Heart left ventricle (tissue), 16 donors: ENCODE data around the gene CS. TPM values are rescaled to one million over a fixed set of nuclear protein-coding genes. Genes with fewer than 3 reads are reported as not detected.
A peak's percentile ranks its signal among the peaks of the same experiment; 100 is the strongest.
"Not testable (repeated sequence)": the region's sequence is repeated elsewhere in the genome, so short reads cannot be mapped to it uniquely, and the experiment has no call there.

Experiments used
- ATAC-seq, 4 donors: fragments of 200-7000 bp; cut with Tn5 transposase; one replicate each; pipeline ENCODE4 v1.9.1; 2020 to 2022; ENCODE audit warnings: moderate library complexity in 4 of 4, mild to moderate bottlenecking in 3 of 4, moderate number of reproducible peaks in 1 of 4
- DNase-seq, 5 donors: peaks; one replicate each; pipeline ENCODE4 v3.0.0-alpha.2; 2020
- H3K27ac ChIP-seq, 12 donors: fragments of 200-600 bp; sonication (generic) in 4 of 12; one replicate each; pipeline versions ENCODE4 v1.5.0 to v1.8.0; 2016 to 2022; ENCODE audit warnings: mild to moderate bottlenecking in 2 of 12
- H3K27me3 ChIP-seq, 9 donors: fragments of 200-600 bp; sonication (generic) in 2 of 9; one replicate each; pipeline versions ENCODE4 v1.5.1 to v1.8.0; 2016 to 2022; ENCODE audit warnings: mild to moderate bottlenecking in 3 of 9
- H3K36me3 ChIP-seq, 9 donors: fragments of 200-600 bp; sonication (generic) in 2 of 9; one replicate each; pipeline versions ENCODE4 v1.5.0 to v1.8.0; 2018 to 2022; ENCODE audit warnings: mild to moderate bottlenecking in 2 of 9
- H3K4me1 ChIP-seq, 12 donors: fragments of 200-600 bp; sonication (generic) in 4 of 12; one replicate each; pipeline versions ENCODE4 v1.5.0 to v1.8.0; 2016 to 2022; ENCODE audit warnings: mild to moderate bottlenecking in 3 of 12
- H3K4me3 ChIP-seq, 12 donors: fragments of 200-600 bp; sonication (generic) in 4 of 12; one replicate each; pipeline versions ENCODE4 v1.5.0 to v1.8.0; 2017 to 2022; ENCODE audit warnings: mild to moderate bottlenecking in 9 of 12, moderate library complexity in 4 of 12
- H3K9me3 ChIP-seq, 12 donors: fragments of 200-600 bp; sonication (generic) in 4 of 12; one replicate each; pipeline versions ENCODE4 v1.5.0 to v1.8.0; 2016 to 2022; ENCODE audit warnings: mild to moderate bottlenecking in 1 of 12
- CTCF ChIP-seq, 12 donors: fragments of 200-600 bp; sonication (generic) in 4 of 12; IDR thresholded peaks; one replicate each; pipeline versions ENCODE4 v1.5.0 to v1.8.0; 2018 to 2022; ENCODE audit warnings: antibody characterized with exemption in 12 of 12, mild to moderate bottlenecking in 5 of 12
- POLR2A ChIP-seq, 2 donors: fragments of 450-650 bp; IDR thresholded peaks; one replicate each; pipeline ENCODE4 v1.6.1; 2017; ENCODE audit warnings: antibody characterized with exemption in 2 of 2, mild to moderate bottlenecking in 2 of 2, moderate library complexity in 2 of 2
- WGBS, 4 donors: extraction: QIAGEN DNeasy Blood & Tissue Kit in 2 of 4; methylation state at CpG; one replicate each; pipeline versions ENCODE4 v1.1.5 to v1.1.7; 2013 to 2018; 5-methylcytosine and 5-hydroxymethylcytosine counted together
- intact Hi-C, 10 donors: fragments of 100-400 bp; cut with DNase I; formaldehyde crosslinking; loops; one replicate each; pipeline versions ENCODE4 v1.11.1 to v1.14.2; 2022
- polyA plus RNA-seq, 2 donors: library from polyadenylated mRNA; stranded (reverse); fragments of 200-250 nt; gene quantifications; one replicate each; pipeline ENCODE4 v1.2.3, GENCODE V29; 2013
- total RNA-seq, 9 donors: library from RNA; depleted of rRNA in 2 of 9; stranded (reverse); fragments of >200 nt in 2 of 9; fragmentation: NEBNext Ultra II Directional in 3 of 9; extraction: Animal tissue kit (Norgen Biotek cat#: 25700) in 3 of 9; gene quantifications; one replicate each; pipeline versions ENCODE4 v1.1.0 to v1.2.4, GENCODE V29; 2016 to 2023
- donor health status: ischemic (EF 13 %, LVEDD 7.1; RV severe dilation, severe dysfunction).
- donor health status: healthy with polysubstance abuse.
- donor health status: DM: no; HTN: yes; CAD: no.
- donor health status: DM: no; HTN: no; CAD: no.
- donor health status: ischemic (EF 25% LVEDD 6.9; RV normal size, moderate dysfunction).
- donor health status: ischemic (EF 25% LVEDD 5.7; RV mildly dilated, moderate dysfunction).
- donor health status: healthy.
- donor health status: DM: yes; HTN: yes; CAD: no.
- donor health status: ischemic (EF 35%, LVEDD 5.7; RV mildly dilated, moderate dysfunction).
- donor health status: nonischemic (EF 11% LVEDD 7.7; RV severe dilation, severe dysfunction).
- donor health status: DM: yes; HTN: yes; CAD: no.
- donor health status: PGD.
- donor health status: ischemic (EF 29% LVEDD 5.4; RV normal size, mild dysfunction).
- donor health status: nonischemic (EF 23%, LVEDD 6.1; RV moderate dilation, normal function).

Gene CS
- total and polyA plus RNA-seq, 11 donors: 165 to 866 (median 572) TPM

- Histone ChIP-seq H3K36me3 (peaks cover 0 to 94% (median 70%) of the 10 kb centered on the region in 9 donors), H3K4me1 (peaks cover 7 to 29% (median 17%) of the 10 kb centered on the region in 12 donors), H3K27ac (peak overlapping the region in 6 of 12 donors; percentile 6 to 32 (median 17)), H3K9me3 (no peaks in the 10 kb centered on the region), H3K4me3 (no peak overlapping the region), H3K27me3 (no peaks in the 10 kb centered on the region)
- intact Hi-C loops: no loop called here
- DNase-seq: no peak
- WGBS, 4 donors: 28 to 40% (median 36%) methylated on average over 4 of the region's 4 CpGs
- no peak for TF ChIP-seq CTCF (IDR thresholded peaks at IDR 0.05)
- TF ChIP-seq POLR2A (IDR thresholded peaks at IDR 0.05): no peak
- ATAC-seq: peak in 1 of 4 donors; percentile 33
Measured at GRCh38 chr12:56286044-56286830, 13.9 kb downstream of the CS start.

GRCh38 chr12:56284263-56284662 is 15.9 kb downstream of the CS start:
- Histone ChIP-seq H3K4me1 (peaks cover 7 to 29% (median 16%) of the 10 kb centered on the region in 12 donors), H3K36me3 (peaks cover 0 to 96% (median 73%) of the 10 kb centered on the region in 9 donors)
- intact Hi-C loops, DNase-seq, H3K27ac ChIP-seq, H3K4me3 ChIP-seq, H3K27me3 ChIP-seq, ATAC-seq, H3K9me3 ChIP-seq: not testable (repeated sequence)
- whole genome bisulfite sequencing, 4 donors: 85 to 90% (median 88%) methylated on average over 5 of the region's 5 CpGs

GRCh38 chr12:56282579-56282978 is 17.6 kb downstream of the CS start:
- 85 to 91% (median 88%) methylated on average over 2 of the region's 2 CpGs for WGBS, 4 donors
- no peak for TF ChIP-seq POLR2A (IDR thresholded peaks at IDR 0.05)
- TF ChIP-seq CTCF (IDR thresholded peaks at IDR 0.05): no peak
- H3K9me3 ChIP-seq: no peaks in the 10 kb centered on the region
- H3K27ac ChIP-seq: no peak overlapping the region
- H3K27me3 ChIP-seq: no peaks in the 10 kb centered on the region
- no peak overlapping the region for H3K4me3 ChIP-seq
- peaks cover 7 to 19% (median 15%) of the 10 kb centered on the region in 12 donors for H3K4me1 ChIP-seq
- intact Hi-C loops: no loop called here
- peaks cover 0 to 97% (median 90%) of the 10 kb centered on the region in 9 donors for H3K36me3 ChIP-seq
- no peak for ATAC-seq
- no peak for DNase-seq

GRCh38 chr12:56282030-56282429 is 18.1 kb downstream of the CS start:
- no peak overlapping the region for H3K27ac ChIP-seq
- ATAC-seq (no peak), DNase-seq (no peak)
- WGBS, 4 donors: 87 to 92% (median 89%) methylated on average over 6 of the region's 6 CpGs
- no peaks in the 10 kb centered on the region for H3K9me3 ChIP-seq
- TF ChIP-seq CTCF (IDR thresholded peaks at IDR 0.05): no peak
- no peak for TF ChIP-seq POLR2A (IDR thresholded peaks at IDR 0.05)
- H3K36me3 ChIP-seq: peaks cover 0 to 100% (median 94%) of the 10 kb centered on the region in 9 donors
- no peak overlapping the region for H3K4me3 ChIP-seq
- H3K4me1 ChIP-seq: peaks cover 6 to 16% (median 13%) of the 10 kb centered on the region in 12 donors
- no peaks in the 10 kb centered on the region for H3K27me3 ChIP-seq
- intact Hi-C loops: no loop called here
